H1 (cell line): ENCODE results near the gene USP30. TPM values are rescaled to one million over a fixed set of nuclear protein-coding genes. Genes with fewer than 3 reads are reported as not detected.

Experiments
- ATF3 ChIP-seq: IDR thresholded peaks from 2 replicates; pipeline ENCODE4 v1.6.1; 2011; ENCODE audit warnings: low read depth, mild to moderate bottlenecking, low read length; ENCODE audit not compliant: insufficient read depth
- CHD7 ChIP-seq: fragments of 300-600 bp; sonication (generic); IDR thresholded peaks from 2 replicates; pipeline ENCODE4 v1.7.1; 2012; ENCODE audit warnings: low read length, moderate library complexity, mild to moderate bottlenecking, inconsistent platforms; ENCODE audit not compliant: insufficient replicate concordance
- FOSL1 ChIP-seq: IDR thresholded peaks from 2 replicates; pipeline ENCODE4 v1.6.1; 2011; ENCODE audit warnings: mild to moderate bottlenecking, low read depth, low read length, moderate library complexity; ENCODE audit not compliant: insufficient read depth
- GTF2F1 ChIP-seq: IDR thresholded peaks from 2 replicates; pipeline ENCODE4 v1.6.1; 2012; ENCODE audit warnings: low read depth, low read length, improper control_type of control experiment, borderline replicate concordance
- MAX ChIP-seq: IDR thresholded peaks from 2 replicates; pipeline ENCODE4 v1.6.1; 2012; ENCODE audit warnings: inconsistent platforms
- POU5F1 ChIP-seq: IDR thresholded peaks from 2 replicates; pipeline ENCODE4 v1.6.1; 2011; ENCODE audit warnings: low read depth, mild to moderate bottlenecking, low read length, moderate library complexity
- RAD21 ChIP-seq, 2 experiments: IDR thresholded peaks in 1 of 2; conservative IDR thresholded peaks in 1 of 2; 2 replicates each; pipeline ENCODE4 v1.6.1; 2011; ENCODE audit warnings: low read depth in 2 of 2, low read length in 2 of 2, improper control_type of control experiment in 1 of 2, inconsistent platforms in 1 of 2, mild to moderate bottlenecking in 1 of 2, moderate library complexity in 1 of 2
- SIRT6 ChIP-seq: IDR thresholded peaks from one replicate; pipeline ENCODE4 v1.7.1; 2012; ENCODE audit warnings: low read length, inconsistent platforms
- SIX5 ChIP-seq: IDR thresholded peaks from 2 replicates; pipeline ENCODE4 v1.6.1; 2011; ENCODE audit warnings: mild to moderate bottlenecking, low read depth, low read length
- SP1 ChIP-seq: IDR thresholded peaks from 2 replicates; pipeline ENCODE4 v1.6.1; 2011; ENCODE audit warnings: low read depth, low read length
- TAF1 ChIP-seq: IDR thresholded peaks from 2 replicates; pipeline ENCODE4 v1.6.1; 2011; ENCODE audit warnings: mild to moderate bottlenecking, low read depth, low read length
- YY1 ChIP-seq: IDR thresholded peaks from 2 replicates; pipeline ENCODE4 v1.6.1; 2011; ENCODE audit warnings: low read depth, mild to moderate bottlenecking, low read length
- polyA plus RNA-seq, 7 experiments: library from polyadenylated mRNA; depleted of rRNA in 3 of 7; stranded (reverse) in 5 of 7; unstranded in 2 of 7; fragments of >200 nt in 5 of 7; fragments of 200-250 nt in 2 of 7; gene quantifications; 1 replicate in 5 of 7; 2 replicates in 1 of 7; 4 replicates in 1 of 7; pipeline versions ENCODE4 v1.2.1 to v1.2.3, GENCODE V29; 2011 to 2013; ENCODE audit warnings: missing spikeins in 2 of 7, mixed read lengths in 2 of 7
- total RNA-seq: library from RNA; stranded (reverse); fragmentation: NEBNext Ultra II Directional; extraction: Animal tissue kit (Norgen Biotek cat#: 25700); gene quantifications from 2 replicates; pipeline ENCODE4 v1.2.1, GENCODE V29; 2021

The USP30 gene
- total and polyA plus RNA-seq, 2 of the 8 experiments (the other 6 are each of a cell fraction or from before 2014, with no cell fraction given): 7.0 to 12.2 TPM

- TF ChIP-seq CHD7 (no peak), SIRT6 (no peak), POU5F1 (no peak), RAD21 (IDR thresholded peaks at IDR 0.05 in 1 of 2, conservative IDR thresholded peaks at IDR 0.05 in 1 of 2; ENCODE audit: low read depth in 2 of 2, low read length in 2 of 2) (no peak), ATF3 (no peak), YY1 (no peak), TAF1 (no peak), SP1 (no peak), GTF2F1 (no peak), SIX5 (no peak), FOSL1 (no peak), MAX (no peak)
Measured at GRCh38 chr12:109102491-109102890, 50.1 kb downstream of the USP30 start (continued).
